Peyer's patch (tissue), 4 donors: Measurements from ENCODE around the gene ASB2.

Experiments used
- POLR2A ChIP-seq, 2 donors: fragments of 450-650 bp; IDR thresholded peaks; one replicate each; pipeline ENCODE4 v1.5.1; 2017; ENCODE audit warnings: antibody characterized with exemption in 2 of 2, mild to moderate bottlenecking in 2 of 2, moderate library complexity in 2 of 2
- TF ChIP-seq, protein P1 (sequence below), 6 experiments: fragments of 450-650 bp in 4 of 6; fragments of 200-600 bp in 2 of 6; sonication (generic) in 1 of 6; IDR thresholded peaks; one replicate each; pipeline ENCODE4 v1.5.1; 2017 to 2019; ENCODE audit warnings: antibody characterized with exemption in 6 of 6, mild to moderate bottlenecking in 3 of 6, moderate library complexity in 1 of 6

- TF ChIP-seq, protein P1, sequence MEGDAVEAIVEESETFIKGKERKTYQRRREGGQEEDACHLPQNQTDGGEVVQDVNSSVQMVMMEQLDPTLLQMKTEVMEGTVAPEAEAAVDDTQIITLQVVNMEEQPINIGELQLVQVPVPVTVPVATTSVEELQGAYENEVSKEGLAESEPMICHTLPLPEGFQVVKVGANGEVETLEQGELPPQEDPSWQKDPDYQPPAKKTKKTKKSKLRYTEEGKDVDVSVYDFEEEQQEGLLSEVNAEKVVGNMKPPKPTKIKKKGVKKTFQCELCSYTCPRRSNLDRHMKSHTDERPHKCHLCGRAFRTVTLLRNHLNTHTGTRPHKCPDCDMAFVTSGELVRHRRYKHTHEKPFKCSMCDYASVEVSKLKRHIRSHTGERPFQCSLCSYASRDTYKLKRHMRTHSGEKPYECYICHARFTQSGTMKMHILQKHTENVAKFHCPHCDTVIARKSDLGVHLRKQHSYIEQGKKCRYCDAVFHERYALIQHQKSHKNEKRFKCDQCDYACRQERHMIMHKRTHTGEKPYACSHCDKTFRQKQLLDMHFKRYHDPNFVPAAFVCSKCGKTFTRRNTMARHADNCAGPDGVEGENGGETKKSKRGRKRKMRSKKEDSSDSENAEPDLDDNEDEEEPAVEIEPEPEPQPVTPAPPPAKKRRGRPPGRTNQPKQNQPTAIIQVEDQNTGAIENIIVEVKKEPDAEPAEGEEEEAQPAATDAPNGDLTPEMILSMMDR (IDR thresholded peaks at IDR 0.05): no peak
- TF ChIP-seq POLR2A (IDR thresholded peaks at IDR 0.05): no peak
These were observed 45.9 kb downstream of the ASB2 start for GRCh38 chr14:93930296-93930988.
